Endodermal cell (in vitro differentiated cells): Measurements from ENCODE around the gene PTPRN2. TPM values are rescaled to one million over a fixed set of nuclear protein-coding genes. Genes with fewer than 3 reads are reported as not detected.
A peak's percentile ranks its signal among the peaks of the same experiment; 100 is the strongest.

Source experiments
- DNase-seq: peaks from one replicate; pipeline ENCODE4 v3.0.0-alpha.2; 2017
- H3K27ac ChIP-seq: 2 replicates; pipeline ENCODE4 v1.5.1; 2013; ENCODE audit warnings: mild to moderate bottlenecking, low read depth, low read length, moderate library complexity
- H3K27me3 ChIP-seq: 2 replicates; pipeline ENCODE4 v1.6.1; 2013; ENCODE audit warnings: mild to moderate bottlenecking, low read length, moderate library complexity; ENCODE audit not compliant: insufficient read depth, control insufficient read depth, poor library complexity, severe bottlenecking
- H3K36me3 ChIP-seq: 2 replicates; pipeline ENCODE4 v1.7.0; 2013; ENCODE audit warnings: mild to moderate bottlenecking, low read length, moderate library complexity; ENCODE audit not compliant: control insufficient read depth, insufficient read depth
- H3K4me1 ChIP-seq: one replicate; pipeline ENCODE4 v1.7.0; 2013; ENCODE audit warnings: low read length; ENCODE audit not compliant: control insufficient read depth, insufficient read depth
- H3K4me3 ChIP-seq: 2 replicates; pipeline ENCODE4 v1.5.1; 2013; ENCODE audit warnings: mild to moderate bottlenecking, low read length, moderate library complexity
- H3K9ac ChIP-seq: 2 replicates; pipeline ENCODE4 v1.6.1; 2013; ENCODE audit warnings: mild to moderate bottlenecking, low read length, moderate library complexity; ENCODE audit not compliant: poor library complexity, severe bottlenecking; ENCODE audit errors: extremely low read depth
- H3K9me3 ChIP-seq: 2 replicates; pipeline ENCODE4 v1.6.1; 2013; ENCODE audit warnings: mild to moderate bottlenecking, low read length, moderate library complexity; ENCODE audit not compliant: control insufficient read depth
- H3K27ac Mint-ChIP-seq: 2 replicates; pipeline ENCODE4 v1.8.0; 2020; ENCODE audit warnings: mixed read lengths
- H3K27me3 Mint-ChIP-seq: 2 replicates; pipeline ENCODE4 v1.8.0; 2021; ENCODE audit warnings: mild to moderate bottlenecking, mixed read lengths; ENCODE audit not compliant: insufficient read depth
- H3K36me3 Mint-ChIP-seq: 2 replicates; pipeline ENCODE4 v1.8.0; 2020; ENCODE audit warnings: low read depth, mixed read lengths
- H3K4me1 Mint-ChIP-seq: 2 replicates; pipeline ENCODE4 v1.8.0; 2020; ENCODE audit warnings: mixed read lengths
- H3K4me3 Mint-ChIP-seq: 2 replicates; pipeline ENCODE4 v1.8.0; 2020; ENCODE audit warnings: mild to moderate bottlenecking, moderate library complexity, mixed read lengths
- H3K9me3 Mint-ChIP-seq: 2 replicates; pipeline ENCODE4 v1.8.0; 2020; ENCODE audit warnings: mild to moderate bottlenecking, mixed read lengths
- WGBS, 2 experiments: methylation state at CpG; one replicate each; pipeline versions ENCODE4 v1.1.5 to v1.1.7; 2013; ENCODE audit warnings: missing lambda C conversion rate in 2 of 2, mixed read lengths in 1 of 2; ENCODE audit not compliant: insufficient coverage in 1 of 2, insufficient read length in 1 of 2; 5-methylcytosine and 5-hydroxymethylcytosine counted together
- total RNA-seq, 2 donors: library from RNA; stranded (reverse); fragmentation: NEBNext Ultra II Directional in 1 of 2; extraction: Animal tissue kit (Norgen Biotek cat#: 25700) in 1 of 2; gene quantifications; 2 replicates in 1 of 2; 3 replicates in 1 of 2; pipeline ENCODE4 v1.2.1, GENCODE V29; 2021
- TF ChIP-seq, protein P1 (sequence below): fragments of 200-600 bp; sonication (generic); conservative IDR thresholded peaks from 2 replicates; pipeline ENCODE4 v1.5.0; 2021; ENCODE audit warnings: antibody characterized with exemption, mild to moderate bottlenecking

PTPRN2 gene
- total RNA-seq, 2 donors from 2014 or later = 0.69 to 1.2 TPM

DNA sequence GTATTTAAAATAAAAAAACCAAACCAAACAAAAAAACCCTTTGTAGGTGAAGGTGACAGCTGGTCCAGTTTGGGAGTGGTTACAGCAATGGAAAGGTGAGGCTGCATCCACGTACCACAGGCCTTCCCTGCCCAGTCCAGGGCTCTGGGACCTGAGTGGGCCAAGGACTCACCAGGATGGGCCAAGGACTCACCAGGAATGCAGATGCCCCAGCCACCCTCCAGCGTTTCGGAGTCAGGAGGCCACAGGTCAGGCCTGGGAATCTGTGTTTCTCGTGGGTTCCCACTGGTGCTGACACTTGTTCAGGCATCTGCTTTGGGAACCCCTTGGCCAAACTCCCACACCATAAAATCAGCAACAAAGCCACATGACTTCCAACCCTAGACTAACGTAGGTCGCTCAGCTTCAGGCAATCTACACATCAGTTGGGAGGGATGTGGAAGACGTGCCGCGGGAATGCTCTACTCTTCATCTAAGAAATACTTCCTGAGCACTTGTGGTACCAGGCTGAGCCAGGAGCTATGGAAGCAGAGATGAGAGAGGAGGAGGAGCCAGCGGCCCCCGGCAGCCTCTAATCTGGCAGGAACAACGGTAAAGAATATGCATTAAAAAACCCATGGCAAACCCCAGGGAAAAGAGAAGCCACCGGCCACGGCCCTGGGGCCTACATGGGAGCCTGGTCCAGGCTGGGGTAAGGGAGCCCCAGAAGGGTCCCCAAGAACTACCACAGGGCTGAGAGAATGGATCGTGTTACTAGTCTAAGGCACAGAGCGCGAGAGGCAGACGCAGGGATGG is 473.4 kb downstream of the PTPRN2 start:
- WGBS, 2 experiments = 82 to 84% methylated on average over 9 to 18 of the region's 18 CpGs
- TF ChIP-seq, protein P1, sequence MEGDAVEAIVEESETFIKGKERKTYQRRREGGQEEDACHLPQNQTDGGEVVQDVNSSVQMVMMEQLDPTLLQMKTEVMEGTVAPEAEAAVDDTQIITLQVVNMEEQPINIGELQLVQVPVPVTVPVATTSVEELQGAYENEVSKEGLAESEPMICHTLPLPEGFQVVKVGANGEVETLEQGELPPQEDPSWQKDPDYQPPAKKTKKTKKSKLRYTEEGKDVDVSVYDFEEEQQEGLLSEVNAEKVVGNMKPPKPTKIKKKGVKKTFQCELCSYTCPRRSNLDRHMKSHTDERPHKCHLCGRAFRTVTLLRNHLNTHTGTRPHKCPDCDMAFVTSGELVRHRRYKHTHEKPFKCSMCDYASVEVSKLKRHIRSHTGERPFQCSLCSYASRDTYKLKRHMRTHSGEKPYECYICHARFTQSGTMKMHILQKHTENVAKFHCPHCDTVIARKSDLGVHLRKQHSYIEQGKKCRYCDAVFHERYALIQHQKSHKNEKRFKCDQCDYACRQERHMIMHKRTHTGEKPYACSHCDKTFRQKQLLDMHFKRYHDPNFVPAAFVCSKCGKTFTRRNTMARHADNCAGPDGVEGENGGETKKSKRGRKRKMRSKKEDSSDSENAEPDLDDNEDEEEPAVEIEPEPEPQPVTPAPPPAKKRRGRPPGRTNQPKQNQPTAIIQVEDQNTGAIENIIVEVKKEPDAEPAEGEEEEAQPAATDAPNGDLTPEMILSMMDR = no peak
- peak; percentile 27 for DNase-seq
- Histone ChIP-seq H3K9ac (no peak overlapping the region), H3K27me3 (no peaks in the 10 kb centered on the region), H3K4me1 (no peaks in the 10 kb centered on the region), H3K9me3 (peaks cover 79% of the 10 kb centered on the region), H3K27ac (no peak overlapping the region), H3K4me3 (no peak overlapping the region), H3K36me3 (no peaks in the 10 kb centered on the region)
- Mint-ChIP-seq H3K4me1 (no peaks in the 10 kb centered on the region), H3K27ac (no peak overlapping the region), H3K27me3 (no peaks in the 10 kb centered on the region), H3K4me3 (no peak overlapping the region), H3K9me3 (peaks cover 29% of the 10 kb centered on the region), H3K36me3 (no peaks in the 10 kb centered on the region)

DNA sequence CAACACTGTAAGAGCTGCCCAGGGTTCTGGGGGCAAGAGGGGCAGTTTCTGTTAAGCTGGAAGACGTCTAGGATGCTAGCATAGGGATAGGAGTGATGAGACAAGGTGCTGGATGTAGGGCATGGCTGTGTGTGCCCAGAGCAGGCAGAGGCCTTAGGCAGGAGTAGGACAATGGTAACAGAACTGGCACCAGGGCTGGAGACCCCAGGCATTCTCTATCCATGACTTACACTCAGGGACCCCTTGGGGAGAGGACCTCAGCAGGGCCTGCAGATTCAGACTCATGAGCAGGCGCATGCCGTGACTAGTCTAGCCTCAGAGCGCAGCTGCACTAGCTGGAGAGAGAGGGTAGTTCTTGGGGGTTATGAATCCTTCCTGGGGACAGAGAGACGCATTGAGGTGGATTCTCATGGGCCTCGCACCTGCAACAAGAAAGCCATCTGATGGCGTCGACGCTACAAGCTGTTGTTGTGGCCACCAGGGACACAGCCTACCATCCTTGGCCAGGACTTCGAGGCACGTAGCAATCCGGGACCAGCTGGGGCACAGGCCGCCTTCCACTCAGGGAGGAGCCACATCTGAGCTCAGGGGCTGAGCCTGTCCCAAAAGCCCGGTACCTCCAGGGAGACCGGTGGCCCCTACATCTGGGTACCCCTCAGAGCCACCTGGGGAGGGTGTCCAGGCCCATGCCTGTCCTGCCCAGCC is 474.1 kb downstream of the PTPRN2 start:
- 86 to 87% methylated on average over 12 to 15 of the region's 15 CpGs for WGBS, 2 experiments
- TF ChIP-seq, protein P1 = no peak
- H3K4me3 Mint-ChIP-seq = no peak overlapping the region
- H3K27me3 Mint-ChIP-seq = no peaks in the 10 kb centered on the region
- no peaks in the 10 kb centered on the region for H3K36me3 ChIP-seq
- H3K9ac ChIP-seq = no peak overlapping the region
- no peak overlapping the region for H3K4me3 ChIP-seq
- peak; percentile 27 for DNase-seq
- no peaks in the 10 kb centered on the region for H3K4me1 Mint-ChIP-seq
- no peaks in the 10 kb centered on the region for H3K36me3 Mint-ChIP-seq
- H3K27me3 ChIP-seq = no peaks in the 10 kb centered on the region
- no peak overlapping the region for H3K27ac Mint-ChIP-seq
- H3K4me1 ChIP-seq = no peaks in the 10 kb centered on the region
- H3K9me3 ChIP-seq = peaks cover 79% of the 10 kb centered on the region
- H3K27ac ChIP-seq = no peak overlapping the region
- H3K9me3 Mint-ChIP-seq = peaks cover 28% of the 10 kb centered on the region

DNA sequence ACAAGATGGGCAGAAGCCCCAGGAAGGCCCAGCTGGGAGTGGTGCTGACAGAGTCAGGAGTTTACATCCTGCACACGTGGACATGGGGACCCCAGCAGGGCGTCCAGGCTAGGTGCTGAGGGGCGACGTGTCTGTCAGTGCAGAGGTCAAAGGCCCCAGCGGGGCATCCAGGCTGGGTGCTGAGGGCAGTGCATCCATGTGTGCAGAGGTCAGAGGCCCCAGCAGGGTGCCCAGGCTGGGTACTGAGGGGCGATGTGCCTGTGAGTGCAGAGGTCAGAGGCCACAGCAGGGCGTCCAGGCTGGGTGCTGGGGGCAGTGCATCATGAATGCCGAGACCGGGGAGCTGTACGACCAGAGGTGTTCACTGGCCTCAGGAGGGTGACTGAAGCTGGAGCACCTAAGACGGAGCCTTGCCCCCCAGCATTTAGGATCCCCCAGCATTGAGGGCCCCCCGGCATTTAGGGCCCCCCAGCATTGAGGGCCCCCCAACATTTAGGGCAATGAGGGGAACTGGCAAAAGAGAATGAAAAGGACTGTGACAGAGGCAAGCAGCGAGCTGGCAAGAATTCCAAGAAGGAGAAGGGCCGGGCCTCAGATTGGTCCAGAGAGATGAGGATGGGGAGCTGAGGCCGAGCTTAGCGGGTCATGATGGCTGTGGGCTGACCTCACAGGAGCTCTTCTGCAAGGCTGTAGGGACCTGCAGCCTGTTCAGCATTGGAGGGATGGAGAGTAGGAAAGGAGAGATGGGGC is 474.9 kb downstream of the PTPRN2 start:
- Mint-ChIP-seq H3K4me1 (no peaks in the 10 kb centered on the region), H3K36me3 (no peaks in the 10 kb centered on the region), H3K9me3 (peaks cover 26% of the 10 kb centered on the region), H3K4me3 (no peak overlapping the region), H3K27ac (no peak overlapping the region), H3K27me3 (no peaks in the 10 kb centered on the region)
- Histone ChIP-seq H3K9me3 (peaks cover 80% of the 10 kb centered on the region), H3K9ac (no peak overlapping the region), H3K27me3 (no peaks in the 10 kb centered on the region), H3K4me1 (no peaks in the 10 kb centered on the region), H3K36me3 (no peaks in the 10 kb centered on the region), H3K27ac (no peak overlapping the region), H3K4me3 (no peak overlapping the region)
- TF ChIP-seq, protein P1 = no peak
- peak; percentile 22 for DNase-seq
- 84 to 88% methylated on average over 9 to 16 of the region's 16 CpGs for WGBS, 2 experiments
